Stimulated activated CD8-positive, alpha-beta memory T cell treated with anti-CD3 and anti-CD28 coated beads, Interleukin-4, amount 100 ng/mL, for 1 hour (primary cell): ENCODE results near the gene RRP8.

ENCODE experiments used
- DNase-seq, 2 donors: peaks; one replicate each; pipeline ENCODE4 v3.0.0-alpha.2; 2020; ENCODE audit warnings: low read depth in 2 of 2, low spot score in 1 of 2

RRP8 gene

GRCh38 chr11:6546735-6547134 lies 56.7 kb downstream of the RRP8 start:
- no peak for DNase-seq

GRCh38 chr11:6545917-6546605 lies 57.4 kb downstream of the RRP8 start:
- DNase-seq, result no peak
